ENCODE results near the gene ZMIZ2.
"Not testable (repeated sequence)": the region's sequence is repeated elsewhere in the genome, so short reads cannot be mapped to it uniquely, and the experiment has no call there.

- TF ChIP-seq POLR2A (IDR thresholded peaks at IDR 0.05; ENCODE audit: low read length); GATA1 (IDR thresholded peaks at IDR 0.05; ENCODE audit: low read depth, low read length): not testable (repeated sequence)
Measured at GRCh38 chr7:44699598-44699997, 49.0 kb upstream of the ZMIZ2 start.
